ENCODE results near the gene ATXN1.

DNA sequence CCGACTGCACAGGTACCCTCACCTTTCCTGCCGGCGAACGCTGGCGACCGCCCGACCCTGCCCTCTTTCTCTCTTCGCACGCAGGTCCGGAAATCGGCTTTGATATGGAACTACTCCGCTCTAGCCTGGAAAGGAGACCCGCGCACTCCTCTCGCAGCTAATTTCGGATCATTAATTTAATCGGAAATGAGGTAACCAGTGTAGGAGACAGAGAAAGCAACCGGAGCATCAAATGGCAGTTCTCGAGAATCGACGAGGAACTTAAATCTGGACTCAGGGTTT is 949 bp upstream of the ATXN1 start:
- TF ChIP-seq EZH2 (IDR thresholded peaks at IDR 0.05; ENCODE audit: low read length, unreplicated experiment): no peak
- TF ChIP-seq CTCF (conservative IDR thresholded peaks at IDR 0.05; ENCODE audit: low read depth, low read length): no peak
- TF ChIP-seq EZH2phosphoT487 (IDR thresholded peaks at IDR 0.05; ENCODE audit: borderline replicate concordance, low read length): no peak

Data from PC-3 (cell line).